HepG2 (cell line): Measurements from ENCODE around the gene CMAS. TPM values are rescaled to one million over a fixed set of nuclear protein-coding genes. Genes with fewer than 3 reads are reported as not detected.

Experiments
- ARNT ChIP-seq: fragments of 450-650 bp; IDR thresholded peaks from 2 replicates; pipeline ENCODE4 v1.6.1; 2017
- CBX1 ChIP-seq: IDR thresholded peaks from one replicate; pipeline ENCODE4 v1.6.1; 2016; ENCODE audit warnings: antibody characterized with exemption, low read depth
- CREB1 ChIP-seq, 2 experiments: fragments of 450-650 bp in 1 of 2; IDR thresholded peaks; 2 replicates each; pipeline ENCODE4 v1.6.1; 2016 to 2017; ENCODE audit warnings: control low read depth in 1 of 2, mild to moderate bottlenecking in 1 of 2, missing compliant biosample characterization in 1 of 2, missing genetic modification characterization in 1 of 2
- MLXIP ChIP-seq: sonication (generic); formaldehyde crosslinking; IDR thresholded peaks from 2 replicates; pipeline ENCODE4 v1.9.0; 2021; ENCODE audit warnings: missing genetic modification reagents, borderline replicate concordance
- PHB2 ChIP-seq: fragments of 450-650 bp; IDR thresholded peaks from 2 replicates; pipeline ENCODE4 v1.6.1; 2018; ENCODE audit not compliant: partially characterized antibody
- SRSF4 ChIP-seq: fragments of 200-400 bp; formaldehyde crosslinking; IDR thresholded peaks from one replicate; pipeline ENCODE4 v1.6.1; 2018; ENCODE audit warnings: mild to moderate bottlenecking, low read depth, low read length, moderate library complexity; ENCODE audit not compliant: poor library complexity, severe bottlenecking
- TBP ChIP-seq: sonication (generic); formaldehyde crosslinking; IDR thresholded peaks from 2 replicates; pipeline ENCODE4 v1.5.0; 2020; ENCODE audit warnings: missing genetic modification reagents
- WIZ ChIP-seq: sonication (generic); formaldehyde crosslinking; IDR thresholded peaks from 2 replicates; pipeline ENCODE4 v1.5.1; 2020; ENCODE audit warnings: mild to moderate bottlenecking, missing genetic modification reagents
- ZBED4 ChIP-seq: sonication (generic); formaldehyde crosslinking; IDR thresholded peaks from 2 replicates; pipeline ENCODE4 v1.4.0; 2020; ENCODE audit warnings: missing genetic modification reagents, borderline replicate concordance
- ZNF280B ChIP-seq: sonication (generic); formaldehyde crosslinking; IDR thresholded peaks from 2 replicates; pipeline ENCODE4 v1.5.0; 2020; ENCODE audit warnings: missing genetic modification reagents, mild to moderate bottlenecking, borderline replicate concordance
- ZNF329 ChIP-seq: sonication (generic); formaldehyde crosslinking; IDR thresholded peaks from 2 replicates; pipeline ENCODE4 v1.9.0; 2021; ENCODE audit warnings: low read depth, mild to moderate bottlenecking, missing genetic modification reagents
- polyA plus RNA-seq, 8 experiments: library from polyadenylated mRNA; depleted of rRNA in 3 of 8; stranded (reverse) in 7 of 8; unstranded in 1 of 8; fragments of >200 nt; fragmentation: Illumina TruSeq in 4 of 8; extraction: Trizol in 4 of 8; gene quantifications; 2 replicates each; pipeline versions ENCODE4 v1.2.1 to v1.2.3, GENCODE V29; 2011 to 2016; ENCODE audit warnings: low read depth in 4 of 8, missing spikeins in 1 of 8, mixed read lengths in 1 of 8; ENCODE audit not compliant: insufficient read depth in 1 of 8
- total RNA-seq, 5 experiments: library from RNA; depleted of rRNA; stranded (reverse); fragments of >200 nt; fragmentation: Illumina TruSeq; extraction: Trizol; gene quantifications; 2 replicates each; pipeline ENCODE4 v1.2.3, GENCODE V29; 2016; ENCODE audit warnings: low read depth in 1 of 5
- TF ChIP-seq, protein P1 (sequence below): sonication (generic); formaldehyde crosslinking; IDR thresholded peaks from 2 replicates; pipeline ENCODE4 v1.8.1; 2023; ENCODE audit warnings: mild to moderate bottlenecking, moderate library complexity, missing genetic modification reagents
- TF ChIP-seq, protein P2 (sequence below): sonication (generic); formaldehyde crosslinking; IDR thresholded peaks from 2 replicates; pipeline ENCODE4 v1.8.0; 2022; ENCODE audit warnings: missing genetic modification reagents, low read depth, mild to moderate bottlenecking, borderline replicate concordance
- TF ChIP-seq, protein P3 (sequence below): sonication (generic); formaldehyde crosslinking; IDR thresholded peaks from 2 replicates; pipeline ENCODE4 v1.4.0; 2020; ENCODE audit warnings: missing genetic modification reagents, borderline replicate concordance

CMAS gene
- total and polyA plus RNA-seq, 2 of the 13 experiments (the other 11 are each of a cell fraction or from before 2014, with no cell fraction given), result 14.0 to 21.3 TPM

GRCh38 chr12:22046090-22046967, at the start of gene CMAS (continued):
- TF ChIP-seq ZBED4 (CRISPR knock-in tag) (no peak), CBX1 (no peak), ZNF280B (0 out of 2 replicates have a peak, but pooled peaks have one; percentile 24), PHB2 (no peak), SRSF4 (no peak), ARNT (no peak), MLXIP (CRISPR knock-in tag) (no peak), TBP (CRISPR knock-in tag) (no peak), WIZ (CRISPR knock-in tag) (no peak), ZNF329 (no peak), CREB1 (IDR thresholded peaks at IDR 0.05) (no peak), CREB1 (CRISPR knock-in tag; IDR thresholded peaks at IDR 0.05) (no peak)
- TF ChIP-seq, protein P1, sequence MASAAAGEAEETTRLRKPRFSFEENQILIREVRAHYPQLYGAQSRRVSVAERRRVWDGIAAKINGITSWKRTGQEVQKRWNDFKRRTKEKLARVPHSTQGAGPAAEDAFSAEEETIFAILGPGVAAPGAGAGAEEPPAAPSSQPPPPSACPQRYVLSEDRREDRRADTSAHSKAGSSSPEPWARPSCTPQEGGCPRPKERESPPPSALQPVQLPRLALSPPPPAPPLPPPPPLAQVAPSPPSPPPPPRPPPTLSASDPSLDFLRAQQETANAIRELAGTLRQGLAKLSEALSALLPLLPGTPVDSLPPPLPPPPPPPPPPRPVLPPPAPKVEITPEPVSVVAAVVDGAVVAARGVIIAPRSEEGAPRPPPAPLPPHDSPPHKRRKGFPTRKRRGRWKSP (CRISPR knock-in tag), result no peak
- TF ChIP-seq, protein P2, sequence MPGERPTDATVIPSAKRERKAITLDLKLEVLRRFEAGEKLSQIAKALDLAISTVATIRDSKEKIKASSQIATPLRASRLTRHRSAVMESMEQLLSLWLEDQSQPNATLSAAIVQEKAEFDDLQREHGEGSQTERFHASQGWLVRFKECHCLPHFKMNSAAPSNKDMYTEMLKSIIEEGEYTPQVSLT, result no peak
- TF ChIP-seq, protein P3, sequence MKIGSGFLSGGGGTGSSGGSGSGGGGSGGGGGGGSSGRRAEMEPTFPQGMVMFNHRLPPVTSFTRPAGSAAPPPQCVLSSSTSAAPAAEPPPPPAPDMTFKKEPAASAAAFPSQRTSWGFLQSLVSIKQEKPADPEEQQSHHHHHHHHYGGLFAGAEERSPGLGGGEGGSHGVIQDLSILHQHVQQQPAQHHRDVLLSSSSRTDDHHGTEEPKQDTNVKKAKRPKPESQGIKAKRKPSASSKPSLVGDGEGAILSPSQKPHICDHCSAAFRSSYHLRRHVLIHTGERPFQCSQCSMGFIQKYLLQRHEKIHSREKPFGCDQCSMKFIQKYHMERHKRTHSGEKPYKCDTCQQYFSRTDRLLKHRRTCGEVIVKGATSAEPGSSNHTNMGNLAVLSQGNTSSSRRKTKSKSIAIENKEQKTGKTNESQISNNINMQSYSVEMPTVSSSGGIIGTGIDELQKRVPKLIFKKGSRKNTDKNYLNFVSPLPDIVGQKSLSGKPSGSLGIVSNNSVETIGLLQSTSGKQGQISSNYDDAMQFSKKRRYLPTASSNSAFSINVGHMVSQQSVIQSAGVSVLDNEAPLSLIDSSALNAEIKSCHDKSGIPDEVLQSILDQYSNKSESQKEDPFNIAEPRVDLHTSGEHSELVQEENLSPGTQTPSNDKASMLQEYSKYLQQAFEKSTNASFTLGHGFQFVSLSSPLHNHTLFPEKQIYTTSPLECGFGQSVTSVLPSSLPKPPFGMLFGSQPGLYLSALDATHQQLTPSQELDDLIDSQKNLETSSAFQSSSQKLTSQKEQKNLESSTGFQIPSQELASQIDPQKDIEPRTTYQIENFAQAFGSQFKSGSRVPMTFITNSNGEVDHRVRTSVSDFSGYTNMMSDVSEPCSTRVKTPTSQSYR (CRISPR knock-in tag), result 0 out of 2 replicates have a peak, but pooled peaks have one; percentile 26
